Endothelial cell (in vitro differentiated cells): Measurements from ENCODE around the gene CMIP. TPM values are rescaled to one million over a fixed set of nuclear protein-coding genes. Genes with fewer than 3 reads are reported as not detected.

Experiments
- DNase-seq: peaks from one replicate; pipeline ENCODE4 v3.0.0; 2021; ENCODE audit warnings: low spot score
- H3K27ac Mint-ChIP-seq: one replicate; pipeline ENCODE4 v1.8.0; 2021; ENCODE audit warnings: mixed read lengths, inconsistent platforms; ENCODE audit not compliant: unreplicated experiment
- H3K27me3 Mint-ChIP-seq: one replicate; pipeline ENCODE4 v1.8.0; 2021; ENCODE audit warnings: mild to moderate bottlenecking, moderate library complexity, mixed read lengths, inconsistent platforms; ENCODE audit not compliant: unreplicated experiment
- H3K36me3 Mint-ChIP-seq: one replicate; pipeline ENCODE4 v1.8.0; 2021; ENCODE audit warnings: mild to moderate bottlenecking, low read depth, mixed read lengths, inconsistent platforms; ENCODE audit not compliant: unreplicated experiment
- H3K4me1 Mint-ChIP-seq: one replicate; pipeline ENCODE4 v1.8.0; 2021; ENCODE audit warnings: mild to moderate bottlenecking, mixed read lengths, inconsistent platforms; ENCODE audit not compliant: unreplicated experiment
- H3K4me3 Mint-ChIP-seq: one replicate; pipeline ENCODE4 v1.8.0; 2021; ENCODE audit warnings: mild to moderate bottlenecking, mixed read lengths, inconsistent platforms; ENCODE audit not compliant: unreplicated experiment
- H3K9me3 Mint-ChIP-seq: one replicate; pipeline ENCODE4 v1.8.0; 2021; ENCODE audit warnings: mixed read lengths, inconsistent platforms; ENCODE audit not compliant: unreplicated experiment
- CTCF ChIP-seq: fragments of 200-600 bp; sonication (generic); IDR thresholded peaks from one replicate; pipeline ENCODE4 v1.5.0; 2021; ENCODE audit warnings: antibody characterized with exemption; ENCODE audit not compliant: unreplicated experiment
- total RNA-seq: library from RNA; stranded (reverse); fragmentation: NEBNext Ultra II Directional; extraction: Animal tissue kit (Norgen Biotek cat#: 25700); gene quantifications from one replicate; pipeline ENCODE4 v1.2.1, GENCODE V29; 2021; ENCODE audit not compliant: unreplicated experiment

The CMIP gene
- total RNA-seq, 1 donor from 2014 or later, result 98.9 TPM

GRCh38 chr16:81437865-81438264, 6.7 kb upstream of the CMIP start:
- Mint-ChIP-seq H3K4me3 (no peak overlapping the region), H3K27ac (no peak overlapping the region), H3K36me3 (no peaks in the 10 kb centered on the region), H3K4me1 (no peaks in the 10 kb centered on the region), H3K27me3 (peaks cover 10% of the 10 kb centered on the region), H3K9me3 (no peaks in the 10 kb centered on the region)
- DNase-seq, result no peak
- no peak for TF ChIP-seq CTCF

- Mint-ChIP-seq H3K36me3 (no peaks in the 10 kb centered on the region), H3K27me3 (peaks cover 22% of the 10 kb centered on the region), H3K4me3 (no peak overlapping the region), H3K27ac (no peak overlapping the region), H3K4me1 (peaks cover 9% of the 10 kb centered on the region), H3K9me3 (no peaks in the 10 kb centered on the region)
- no peak for DNase-seq
- no peak for TF ChIP-seq CTCF
Observed at GRCh38 chr16:81440888-81441761, 3.5 kb upstream of the CMIP start.

GRCh38 chr16:81442220-81442915, 2.2 kb upstream of the CMIP start:
- DNase-seq, result no peak
- Mint-ChIP-seq H3K27ac (no peak overlapping the region), H3K4me1 (peaks cover 17% of the 10 kb centered on the region), H3K27me3 (peaks cover 19% of the 10 kb centered on the region), H3K9me3 (no peaks in the 10 kb centered on the region), H3K36me3 (no peaks in the 10 kb centered on the region), H3K4me3 (no peak overlapping the region)
- TF ChIP-seq CTCF, result no peak

GRCh38 chr16:81442916-81443687, 1.5 kb upstream of the CMIP start:
- H3K27me3 Mint-ChIP-seq, result peaks cover 19% of the 10 kb centered on the region
- H3K27ac Mint-ChIP-seq, result peak overlapping the region; percentile 62
- no peak for TF ChIP-seq CTCF

More at GRCh38 chr16:81442916-81443687, 1.5 kb upstream of the CMIP start:
- peak overlapping the region; percentile 90 for H3K4me3 Mint-ChIP-seq
- H3K9me3 Mint-ChIP-seq, result no peaks in the 10 kb centered on the region
- DNase-seq, result no peak
- no peaks in the 10 kb centered on the region for H3K36me3 Mint-ChIP-seq
- peaks cover 22% of the 10 kb centered on the region for H3K4me1 Mint-ChIP-seq
